Stimulated activated CD4-positive, alpha-beta T cell treated with anti-CD3 and anti-CD28 coated beads, Interleukin-15, amount 100 ng/mL, for 48 hours (primary cell): Measurements from ENCODE around the gene LMAN2L.

Experiments
- DNase-seq, 2 donors: peaks; one replicate each; pipeline ENCODE4 v3.0.0-alpha.2; 2020; ENCODE audit warnings: low read depth in 2 of 2

LMAN2L gene

GRCh38 chr2:96703021-96703751 lies 36.7 kb downstream of the LMAN2L start:
- DNase-seq, result no peak

- DNase-seq, result no peak
Measured at GRCh38 chr2:96702098-96702785, 37.6 kb downstream of the LMAN2L start.

GRCh38 chr2:96701636-96702035 lies 38.2 kb downstream of the LMAN2L start:
- no peak for DNase-seq

GRCh38 chr2:96700086-96700485 lies 39.8 kb downstream of the LMAN2L start:
- no peak for DNase-seq

GRCh38 chr2:96699621-96700020 lies 40.2 kb downstream of the LMAN2L start:
- no peak for DNase-seq

- no peak for DNase-seq
Measured at GRCh38 chr2:96699021-96699420, 40.8 kb downstream of the LMAN2L start.

- no peak for DNase-seq
Measured at GRCh38 chr2:96698221-96698861, 41.5 kb downstream of the LMAN2L start.

GRCh38 chr2:96697476-96697875 lies 42.4 kb downstream of the LMAN2L start:
- DNase-seq, result no peak

GRCh38 chr2:96695602-96696001 lies 44.3 kb downstream of the LMAN2L start:
- DNase-seq, result no peak

- no peak for DNase-seq
Measured at GRCh38 chr2:96694816-96695455, 44.9 kb downstream of the LMAN2L start.

- DNase-seq, result no peak
Measured at GRCh38 chr2:96694279-96694678, 45.6 kb downstream of the LMAN2L start.

- DNase-seq, result no peak
Measured at GRCh38 chr2:96693286-96694200, 46.3 kb downstream of the LMAN2L start.

- no peak for DNase-seq
Measured at GRCh38 chr2:96692094-96692971, 47.5 kb downstream of the LMAN2L start.

GRCh38 chr2:96691022-96691612 lies 48.7 kb downstream of the LMAN2L start:
- no peak for DNase-seq

- DNase-seq, result no peak
Measured at GRCh38 chr2:96690306-96691021, 49.4 kb downstream of the LMAN2L start.

- no peak for DNase-seq
Measured at GRCh38 chr2:96689431-96689991, 50.4 kb downstream of the LMAN2L start.

GRCh38 chr2:96688649-96689430 lies 51.0 kb downstream of the LMAN2L start:
- DNase-seq, result no peak
